GM19463 (cell line): ENCODE measurements around the gene IQSEC1.
A peak's percentile ranks its signal among the peaks of the same experiment; 100 is the strongest.

Experiments
- ATAC-seq: cut with Tn5 transposase; IDR thresholded peaks from one replicate; pipeline ENCODE4 v1.9.1; 2021; ENCODE audit warnings: mild to moderate bottlenecking, moderate library complexity; ENCODE audit not compliant: unreplicated experiment

The IQSEC1 gene

GRCh38 chr3:12961007-12961696, 112.1 kb downstream of the IQSEC1 start:
- ATAC-seq, result no peak

- ATAC-seq, result no peak
These were observed 112.7 kb downstream of the IQSEC1 start for GRCh38 chr3:12960497-12960896.

GRCh38 chr3:12959838-12960378, 113.3 kb downstream of the IQSEC1 start:
- no peak for ATAC-seq

GRCh38 chr3:12959410-12959809, 113.8 kb downstream of the IQSEC1 start:
- ATAC-seq, result no peak

- ATAC-seq, result no peak
These were observed 115.1 kb downstream of the IQSEC1 start for GRCh38 chr3:12957824-12958792.

- ATAC-seq, result no peak
These were observed 115.9 kb downstream of the IQSEC1 start for GRCh38 chr3:12957339-12957738.

- ATAC-seq, result no peak
These were observed 116.9 kb downstream of the IQSEC1 start for GRCh38 chr3:12956316-12956660.

- ATAC-seq, result no peak
These were observed 117.4 kb downstream of the IQSEC1 start for GRCh38 chr3:12955651-12956315.

- peak; percentile 68 for ATAC-seq
These were observed 118.2 kb downstream of the IQSEC1 start for GRCh38 chr3:12954891-12955650.

- no peak for ATAC-seq
These were observed 119.0 kb downstream of the IQSEC1 start for GRCh38 chr3:12954180-12954579.

- ATAC-seq, result no peak
These were observed 119.8 kb downstream of the IQSEC1 start for GRCh38 chr3:12953201-12953995.

- ATAC-seq, result no peak
These were observed 120.7 kb downstream of the IQSEC1 start for GRCh38 chr3:12952343-12953200.

GRCh38 chr3:12948891-12949711, 124.1 kb downstream of the IQSEC1 start:
- ATAC-seq, result peak; percentile 62

- no peak for ATAC-seq
These were observed 124.9 kb downstream of the IQSEC1 start for GRCh38 chr3:12948371-12948770.

GRCh38 chr3:12947504-12948369, 125.5 kb downstream of the IQSEC1 start:
- no peak for ATAC-seq

- no peak for ATAC-seq
These were observed 126.4 kb downstream of the IQSEC1 start for GRCh38 chr3:12946649-12947316.
